Right atrium auricular region (tissue), 2 donors: ENCODE measurements around the gene MAL. TPM values are rescaled to one million over a fixed set of nuclear protein-coding genes. Genes with fewer than 3 reads are reported as not detected.
A peak's percentile ranks its signal among the peaks of the same experiment; 100 is the strongest.

ENCODE experiments used
- DNase-seq: peaks from one replicate; pipeline ENCODE4 v3.0.0-alpha.2; 2019; ENCODE audit warnings: low spot score
- H3K27ac ChIP-seq, 2 donors: fragments of 200-600 bp; sonication (generic); 1 replicate in 1 of 2; 2 replicates in 1 of 2; pipeline ENCODE4 v1.5.1; 2016 to 2019
- H3K27me3 ChIP-seq, 2 donors: fragments of 200-600 bp; sonication (generic); one replicate each; pipeline versions ENCODE4 v1.5.1 to v1.6.0; 2017 to 2019
- H3K36me3 ChIP-seq: fragments of 200-600 bp; sonication (generic); one replicate; pipeline ENCODE4 v1.5.1; 2016
- H3K4me1 ChIP-seq, 2 donors: fragments of 200-600 bp; sonication (generic); one replicate each; pipeline versions ENCODE4 v1.5.1 to v1.6.0; 2017 to 2019
- H3K4me3 ChIP-seq, 2 donors: fragments of 200-600 bp; sonication (generic); 1 replicate in 1 of 2; 2 replicates in 1 of 2; pipeline ENCODE4 v1.5.1; 2017 to 2019; ENCODE audit warnings: mild to moderate bottlenecking in 1 of 2, moderate library complexity in 1 of 2
- H3K9me3 ChIP-seq, 2 donors: fragments of 200-600 bp; sonication (generic); one replicate each; pipeline ENCODE4 v1.5.1; 2019
- CTCF ChIP-seq, 2 donors: fragments of 200-600 bp; sonication (generic); IDR thresholded peaks; one replicate each; pipeline ENCODE4 v1.5.1; 2019; ENCODE audit warnings: antibody characterized with exemption in 2 of 2
- total RNA-seq, 2 donors: library from RNA; depleted of rRNA; stranded (reverse); fragments of >200 nt; gene quantifications; one replicate each; pipeline ENCODE4 v1.1.0, GENCODE V29; 2016

The MAL gene
- 1 to 10 TPM; 7.4 to 8.7 TPM for total RNA-seq

GRCh38 chr2:95025406-95026319 is at the start of gene MAL:
Gene MAL (plus strand): TSS chr2:95025708. CDS start chr2:95025793, 85 bp downstream.
- Histone ChIP-seq H3K36me3 (no peaks in the 10 kb centered on the region), H3K4me1 (peaks cover 0 to 29% of the 10 kb centered on the region in 2 donors), H3K27ac (peak within 1 kb of the TSS; percentile 54 to 76), H3K27me3 (no peaks in the 10 kb centered on the region), H3K9me3 (no peaks in the 10 kb centered on the region), H3K4me3 (peak within 1 kb of the TSS; percentile 44 to 52)
- DNase-seq = no peak
- TF ChIP-seq CTCF (IDR thresholded peaks at IDR 0.05) = no peak

GRCh38 chr2:94977826-94978225 is 47.7 kb upstream of the MAL start:
- H3K36me3 ChIP-seq = no peaks in the 10 kb centered on the region
- no peak for TF ChIP-seq CTCF (IDR thresholded peaks at IDR 0.05)
- H3K4me1 ChIP-seq = no peaks in the 10 kb centered on the region
- no peak overlapping the region for H3K4me3 ChIP-seq
- DNase-seq = peak; percentile 36
- H3K27ac ChIP-seq = no peak overlapping the region
- H3K9me3 ChIP-seq = no peaks in the 10 kb centered on the region
- no peaks in the 10 kb centered on the region for H3K27me3 ChIP-seq

GRCh38 chr2:94978917-94979316 is 46.6 kb upstream of the MAL start:
- TF ChIP-seq CTCF (IDR thresholded peaks at IDR 0.05) = no peak
- H3K4me3 ChIP-seq = no peak overlapping the region
- no peaks in the 10 kb centered on the region for H3K27me3 ChIP-seq
- H3K27ac ChIP-seq = no peak overlapping the region
- no peaks in the 10 kb centered on the region for H3K4me1 ChIP-seq
- H3K36me3 ChIP-seq = no peaks in the 10 kb centered on the region
- no peak for DNase-seq
- H3K9me3 ChIP-seq = no peaks in the 10 kb centered on the region

DNA sequence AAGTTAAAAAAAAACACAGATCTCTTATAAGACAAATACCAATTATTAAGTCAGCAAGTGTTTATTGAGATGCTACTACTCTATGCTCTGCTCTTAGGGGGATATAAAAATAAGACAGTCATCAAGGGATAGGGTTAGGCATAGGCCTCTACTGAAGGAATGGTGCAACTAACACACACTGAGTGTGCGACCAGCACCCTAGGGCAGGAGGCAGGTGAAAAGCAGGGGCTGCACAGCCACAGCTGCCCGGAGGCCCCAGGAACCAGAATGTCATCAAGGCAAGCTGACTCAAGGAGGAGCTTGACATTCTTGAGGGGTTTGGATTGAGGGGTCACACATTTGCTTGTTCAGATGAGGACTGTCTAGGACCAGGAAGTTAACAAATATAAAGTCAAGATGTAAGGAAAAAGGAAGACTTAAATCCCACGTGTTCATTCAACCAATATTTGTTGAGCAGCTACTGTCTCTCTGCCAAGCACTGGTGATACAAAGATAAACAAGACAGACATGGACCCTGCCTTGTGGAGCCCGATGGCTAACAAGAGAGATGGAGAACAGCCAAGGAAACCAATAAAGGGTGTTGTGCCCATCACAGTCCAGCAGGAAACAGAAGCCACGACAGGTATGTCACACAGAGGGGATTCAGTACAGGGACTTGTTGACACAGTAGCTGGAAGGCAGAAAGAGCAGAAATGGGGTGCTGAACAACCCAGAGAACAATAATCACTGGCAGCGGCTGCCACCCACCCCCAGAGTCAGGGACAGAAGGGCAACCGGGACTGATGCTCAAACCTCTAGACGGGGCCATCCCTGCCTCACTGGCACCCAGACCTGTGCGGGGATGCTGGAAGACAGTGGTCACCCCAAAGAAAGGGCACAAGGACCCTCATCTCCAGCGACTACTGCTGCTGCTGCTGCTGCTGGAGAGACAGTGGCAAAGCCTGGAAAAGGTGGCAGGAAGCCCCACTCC is 45.8 kb upstream of the MAL start:
- peak; percentile 16 for DNase-seq
- TF ChIP-seq CTCF (IDR thresholded peaks at IDR 0.05) = no peak
- no peaks in the 10 kb centered on the region for H3K27me3 ChIP-seq

GRCh38 chr2:94980406-94980805 is 45.1 kb upstream of the MAL start:
- no peak for TF ChIP-seq CTCF (IDR thresholded peaks at IDR 0.05)
- Histone ChIP-seq H3K27me3 (no peaks in the 10 kb centered on the region), H3K4me1 (no peaks in the 10 kb centered on the region), H3K36me3 (no peaks in the 10 kb centered on the region), H3K9me3 (no peaks in the 10 kb centered on the region), H3K4me3 (no peak overlapping the region), H3K27ac (no peak overlapping the region)
- peak; percentile 44 for DNase-seq

More for the DNA sequence above, 45.8 kb upstream of the MAL start:
- no peaks in the 10 kb centered on the region for H3K36me3 ChIP-seq
- no peak overlapping the region for H3K4me3 ChIP-seq
- no peaks in the 10 kb centered on the region for H3K4me1 ChIP-seq
- no peaks in the 10 kb centered on the region for H3K9me3 ChIP-seq
- H3K27ac ChIP-seq = no peak overlapping the region
